HG03159 (cell line): Measurements from ENCODE around the gene CREM.

Source experiments
- ATAC-seq: cut with Tn5 transposase; IDR thresholded peaks from one replicate; pipeline ENCODE4 v1.9.1; 2021; ENCODE audit warnings: mild to moderate bottlenecking, moderate library complexity; ENCODE audit not compliant: unreplicated experiment

CREM gene

DNA sequence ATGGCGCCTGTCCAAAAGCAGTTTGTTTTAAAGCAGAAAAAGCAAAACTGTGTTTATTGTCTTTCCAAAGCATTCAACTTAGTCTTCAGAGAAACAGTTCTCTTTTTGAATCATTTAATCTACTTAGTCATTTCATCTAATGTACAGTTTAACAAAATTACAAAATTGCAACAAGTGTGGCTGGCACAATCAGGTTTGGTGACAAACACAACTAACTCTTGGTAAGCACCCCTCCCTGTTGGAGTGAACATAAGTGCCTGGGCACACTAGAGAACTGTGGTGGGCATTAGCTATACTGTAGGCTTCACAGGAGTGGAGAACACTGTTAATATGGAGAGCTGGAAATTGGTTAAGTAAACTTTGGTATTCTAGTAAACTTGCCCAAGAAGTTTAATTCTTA, 6.9 kb downstream of the CREM start:
- ATAC-seq, result no peak

DNA sequence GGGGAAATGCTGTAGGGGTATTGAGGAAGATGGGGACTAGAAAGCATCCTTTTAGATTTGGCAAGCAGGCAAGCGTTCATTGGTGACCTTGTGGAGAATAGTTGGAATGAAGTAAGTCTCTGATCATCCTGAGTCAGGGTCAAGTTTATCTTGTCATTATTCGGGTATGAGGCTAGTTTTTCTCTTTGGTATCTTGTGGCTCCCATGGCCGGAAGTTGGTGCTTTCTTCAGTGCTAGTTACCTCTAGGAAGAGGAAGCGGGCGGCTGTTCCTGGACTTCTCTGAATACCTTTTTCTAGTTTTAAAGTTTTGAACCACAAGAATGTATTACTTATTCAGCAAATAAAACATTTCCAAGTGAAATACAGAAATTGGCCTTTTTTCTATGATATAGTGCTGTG, 9.2 kb downstream of the CREM start:
- ATAC-seq, result no peak

DNA sequence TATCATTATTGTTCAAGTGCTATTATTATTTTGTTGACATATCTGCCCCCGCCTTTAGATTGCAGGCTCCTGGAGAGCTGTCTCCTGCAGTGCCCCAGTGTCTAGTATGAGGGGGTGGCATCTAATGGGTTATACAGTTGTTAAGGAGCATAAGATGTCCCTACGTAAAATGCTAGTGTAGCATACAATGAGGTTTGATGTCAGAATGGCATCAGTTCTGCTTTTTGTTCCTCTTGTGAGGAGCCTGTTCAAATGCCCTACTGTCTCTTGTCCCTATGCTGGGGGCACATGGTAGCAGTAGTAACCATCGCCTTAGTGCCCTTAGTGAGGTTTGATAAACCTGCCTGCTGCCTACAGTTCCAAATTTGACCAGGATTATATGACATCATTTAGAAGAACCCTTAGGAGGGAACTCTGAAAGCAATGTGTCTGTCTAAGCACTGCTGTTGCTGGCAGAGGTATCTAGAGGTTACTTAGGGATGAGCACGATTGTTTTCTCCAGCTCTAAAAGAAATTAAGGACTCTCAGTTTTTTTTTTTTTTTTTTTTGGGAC, 9.7 kb downstream of the CREM start:
- ATAC-seq, result peak; percentile 68

DNA sequence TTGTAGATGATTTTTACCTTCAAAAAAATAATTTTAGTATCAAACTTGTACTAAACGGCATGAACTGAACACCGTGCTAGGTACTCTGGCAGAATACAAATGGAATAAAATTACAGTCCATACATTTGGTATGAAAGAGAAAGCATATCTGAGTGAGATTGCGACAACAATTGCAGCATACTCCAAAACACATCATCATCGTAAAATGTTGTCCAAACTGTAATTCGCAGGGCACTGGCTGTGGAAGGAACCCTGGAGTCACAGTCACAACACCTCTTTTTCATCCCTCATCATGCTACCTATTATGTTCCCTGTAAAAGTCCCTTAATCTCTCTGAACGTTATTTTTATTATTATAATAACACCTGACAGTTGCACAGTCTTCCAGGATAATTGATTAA, 13.5 kb downstream of the CREM start:
- no peak for ATAC-seq

DNA sequence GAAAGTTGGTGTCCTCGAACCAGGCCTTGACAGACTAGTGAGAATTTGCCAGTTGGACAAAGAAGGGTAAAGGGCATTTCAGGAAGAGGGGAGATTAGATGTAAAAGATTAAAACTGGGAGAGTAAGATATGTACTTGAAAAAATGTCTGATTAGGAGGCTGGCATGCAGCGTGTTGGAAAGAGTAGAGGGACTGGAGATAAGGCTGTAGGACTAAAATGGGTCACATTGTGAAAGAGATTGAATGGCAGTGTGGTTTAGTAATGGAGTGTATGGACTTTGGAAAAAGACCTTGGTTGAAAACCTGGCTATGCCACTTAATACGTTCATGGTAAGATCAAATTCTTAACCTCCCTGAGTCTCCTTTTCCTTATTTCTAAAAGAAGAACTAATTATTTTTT, 14.1 kb downstream of the CREM start:
- ATAC-seq, result no peak

DNA sequence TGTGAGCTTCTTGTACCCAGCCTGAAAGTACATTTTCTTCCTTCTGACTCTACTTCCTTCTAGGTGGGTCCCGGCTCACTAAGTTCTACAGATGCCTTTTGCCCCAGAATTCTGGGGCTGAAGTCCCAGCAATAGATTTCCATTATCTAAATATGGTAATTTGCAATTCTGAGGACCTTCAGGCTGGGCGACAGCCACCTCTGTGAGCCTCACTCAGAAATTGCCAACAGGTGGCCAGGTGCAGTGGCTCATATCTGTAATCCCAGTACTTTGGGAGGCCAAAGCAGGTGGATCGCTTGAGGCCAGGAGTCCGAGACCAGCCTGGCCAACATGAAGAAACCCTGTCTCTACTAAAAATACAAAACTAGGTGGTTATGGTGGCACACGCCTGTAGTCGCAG, 23.7 kb downstream of the CREM start:
- no peak for ATAC-seq

DNA sequence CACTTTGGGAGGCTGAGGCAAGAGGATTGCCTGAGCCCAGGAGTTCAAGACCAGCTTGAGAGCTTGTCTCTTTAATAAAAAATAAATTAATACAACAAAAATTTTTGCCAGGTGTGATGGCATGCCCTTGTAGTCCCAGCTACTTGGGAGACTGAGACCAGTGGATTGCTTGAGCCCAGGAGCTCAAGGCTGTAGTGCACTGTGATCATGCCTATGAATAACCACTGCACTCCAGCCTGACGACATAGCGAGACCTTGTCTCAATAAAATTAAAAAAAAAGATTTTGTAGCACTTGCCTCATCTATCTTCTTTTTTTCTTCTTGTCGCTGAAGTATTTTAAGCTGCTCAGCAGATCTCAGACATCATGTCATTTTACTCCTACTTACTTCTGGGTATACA, 26.3 kb downstream of the CREM start:
- no peak for ATAC-seq

DNA sequence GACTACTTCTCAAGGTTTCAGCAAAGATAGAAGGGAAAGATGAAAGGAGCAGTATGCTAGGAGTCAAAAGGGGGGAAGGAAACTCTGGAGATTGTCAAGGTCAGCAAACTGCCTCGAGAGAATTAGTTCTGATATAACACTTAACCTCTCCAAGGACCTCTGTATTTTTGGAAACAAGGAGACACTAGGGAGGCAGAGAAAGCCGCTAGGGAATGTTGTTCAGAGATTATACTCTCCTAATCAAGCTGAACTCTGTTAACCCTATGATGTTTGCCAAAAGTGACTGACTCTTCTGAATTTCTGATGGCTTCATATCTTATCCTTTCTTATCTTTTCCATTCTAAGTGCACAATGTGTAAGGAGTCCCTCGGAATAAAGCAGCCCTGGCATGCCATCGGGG, 27.1 kb downstream of the CREM start:
- no peak for ATAC-seq

DNA sequence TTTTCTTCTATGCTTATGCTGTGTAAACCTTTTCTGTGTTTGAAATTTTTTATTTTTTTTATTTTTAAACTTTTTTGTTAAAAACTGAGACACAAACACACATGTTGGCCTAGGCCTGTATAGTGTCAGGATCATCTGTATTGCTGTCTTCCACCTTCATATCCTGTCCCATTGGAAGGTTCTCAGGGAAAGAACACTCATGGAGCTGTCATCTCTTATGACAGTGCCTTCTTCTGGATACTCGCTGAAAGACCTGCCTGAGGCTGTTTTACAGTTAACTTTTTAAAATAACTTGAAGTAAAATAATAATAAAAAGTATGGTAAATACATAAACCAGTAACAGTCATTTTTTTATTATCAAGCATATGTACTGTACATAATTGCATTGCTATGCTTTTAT, 34.1 kb downstream of the CREM start:
- no peak for ATAC-seq

DNA sequence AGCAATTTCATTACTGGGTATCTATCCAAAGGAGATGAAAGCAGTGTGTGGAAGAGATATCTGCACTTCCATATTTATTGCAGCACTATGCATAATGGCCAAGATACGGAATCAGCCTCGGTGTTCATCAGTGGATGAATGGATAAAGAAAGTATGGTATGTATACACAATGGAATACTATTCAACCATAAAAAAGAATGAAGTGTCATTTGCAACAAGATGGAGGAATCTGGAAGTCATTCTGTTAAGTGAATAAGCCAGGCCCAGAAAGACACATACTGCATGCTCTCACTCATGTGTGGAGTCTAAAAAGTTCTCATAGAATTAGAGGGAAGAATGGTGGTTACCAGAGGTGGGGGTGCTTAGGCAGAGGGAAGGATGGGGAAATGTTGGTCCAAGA, 35.3 kb downstream of the CREM start:
- ATAC-seq, result no peak

DNA sequence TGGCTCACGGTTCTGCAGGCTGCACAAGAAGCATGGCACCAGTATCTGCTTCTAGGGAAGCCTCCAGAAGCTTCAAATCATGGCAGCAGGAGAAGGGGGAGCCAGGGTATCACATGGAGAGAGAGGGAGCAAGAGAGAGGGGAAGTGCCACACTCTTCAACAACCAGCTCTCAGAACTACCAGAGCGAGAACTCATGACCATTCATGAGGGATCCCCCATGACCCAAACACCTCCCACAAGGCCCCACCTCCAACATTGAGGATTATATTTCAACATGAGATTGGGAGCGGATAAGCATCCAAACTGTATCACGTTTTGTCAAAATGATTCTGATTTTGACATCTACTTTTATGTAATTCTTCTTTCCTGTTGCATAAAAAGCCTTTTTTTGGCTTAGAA, 38.5 kb downstream of the CREM start:
- ATAC-seq, result no peak

DNA sequence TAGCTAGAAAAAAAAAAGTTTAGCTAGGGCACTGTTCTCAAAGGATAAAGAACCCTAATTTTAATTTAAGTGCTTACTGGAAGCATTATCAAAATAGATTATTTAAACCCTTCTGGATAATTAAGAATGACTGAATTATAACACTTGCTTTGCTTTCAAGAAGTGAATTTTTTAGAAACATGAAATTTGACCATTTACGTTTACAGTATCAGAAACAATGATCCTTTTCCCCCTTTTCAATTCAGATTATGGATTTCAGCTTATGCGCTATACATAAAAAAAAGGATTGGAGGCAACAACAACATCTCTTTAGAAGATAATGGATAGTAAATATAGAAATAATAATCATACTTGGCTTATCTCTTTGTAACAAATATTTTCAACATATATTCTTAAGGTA, 39.2 kb downstream of the CREM start:
- no peak for ATAC-seq

DNA sequence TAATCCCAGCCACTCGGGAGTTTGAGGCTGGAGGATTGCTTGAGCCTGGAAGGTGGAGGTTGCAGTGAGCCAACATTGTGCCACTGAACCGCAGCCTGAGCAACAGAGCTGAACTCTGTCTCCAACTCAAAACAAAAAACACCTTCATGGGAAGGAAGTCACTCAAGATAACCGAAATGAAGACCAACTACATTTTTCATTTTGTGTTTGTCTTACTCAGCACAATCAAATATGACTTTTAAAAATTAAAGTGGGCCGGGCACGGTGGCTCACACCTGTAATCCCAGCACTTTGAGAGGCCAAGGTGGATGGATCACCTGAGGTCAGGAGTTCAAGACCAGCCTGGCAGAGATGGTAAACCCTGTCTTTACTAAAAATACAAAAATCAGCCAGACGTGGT, 40.0 kb downstream of the CREM start:
- ATAC-seq, result no peak

DNA sequence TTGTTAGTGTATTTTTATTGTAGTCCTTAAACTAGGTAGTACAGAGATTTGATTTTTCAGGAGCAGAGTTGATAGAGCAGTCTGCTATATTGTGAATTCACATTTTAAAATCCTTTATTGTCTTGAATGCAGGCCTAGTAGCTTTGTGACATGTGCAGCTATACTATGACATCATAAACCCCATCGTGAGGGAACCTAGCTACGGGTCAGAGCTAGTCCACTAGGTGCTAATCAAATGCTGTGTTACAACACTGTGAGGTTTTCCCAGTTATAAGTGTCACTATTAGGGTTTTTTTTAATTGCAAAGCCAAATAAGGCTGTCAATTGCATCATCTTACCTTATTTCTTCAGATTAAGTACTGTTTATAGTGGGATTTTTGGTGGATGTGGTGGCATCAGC, 40.7 kb downstream of the CREM start:
- ATAC-seq, result no peak

DNA sequence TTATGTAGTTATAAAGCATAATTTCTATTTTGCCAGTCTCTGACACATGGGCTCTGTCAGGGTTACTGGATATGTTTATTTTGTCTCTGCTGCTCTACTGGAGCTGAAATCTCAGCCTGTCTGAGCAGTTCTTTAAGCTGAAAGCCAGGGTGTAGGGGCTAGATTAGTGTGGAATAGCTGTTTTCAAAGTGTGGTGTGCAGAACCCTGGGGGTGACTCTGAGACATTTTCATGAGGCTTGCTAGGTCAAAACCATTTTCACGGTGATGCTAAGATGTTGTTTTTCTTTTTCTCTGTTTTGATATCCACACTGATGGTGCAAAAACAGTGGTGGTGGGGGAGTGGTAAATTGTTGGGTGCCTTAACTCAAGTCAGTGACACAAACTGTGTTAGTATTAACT, 45.5 kb downstream of the CREM start:
- ATAC-seq, result no peak

DNA sequence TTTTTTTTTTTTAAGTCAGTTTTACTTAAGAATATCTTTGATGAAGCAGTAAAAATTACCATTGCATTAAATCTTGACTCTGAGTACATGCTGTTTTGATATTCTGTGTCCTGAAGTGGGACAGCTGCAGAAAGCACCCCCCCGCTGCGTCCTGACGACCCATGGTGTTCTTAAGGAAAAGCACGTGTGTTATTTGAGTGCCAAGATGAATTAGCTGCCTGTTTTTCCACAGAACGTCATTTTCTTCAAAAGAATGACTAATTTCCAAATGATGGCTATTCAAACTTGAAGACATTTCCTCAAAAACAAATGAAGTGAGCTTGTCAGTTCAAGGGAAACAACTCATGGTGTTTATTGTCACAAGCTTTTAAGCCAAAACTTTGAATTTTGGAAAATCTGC, 45.9 kb downstream of the CREM start:
- ATAC-seq, result no peak

DNA sequence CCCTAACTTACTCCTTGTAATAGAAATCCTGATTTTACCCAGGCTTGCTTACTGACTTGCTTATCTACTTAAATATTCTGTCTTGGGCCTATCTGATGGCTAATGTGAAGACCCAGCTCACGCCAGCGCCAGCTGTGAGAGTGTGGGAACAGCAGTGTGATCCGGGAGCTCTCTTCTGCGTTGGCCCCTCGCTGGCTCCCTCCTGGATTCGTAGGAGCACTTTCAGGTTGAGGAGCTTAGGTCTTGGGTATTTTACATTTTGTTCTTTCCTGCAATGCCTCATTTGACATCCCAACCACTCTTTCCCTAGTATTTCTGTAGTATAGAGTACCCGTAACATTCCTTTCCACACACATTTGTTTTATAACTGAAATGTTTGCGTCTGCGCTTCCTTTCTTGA, 51.7 kb downstream of the CREM start:
- ATAC-seq, result no peak

DNA sequence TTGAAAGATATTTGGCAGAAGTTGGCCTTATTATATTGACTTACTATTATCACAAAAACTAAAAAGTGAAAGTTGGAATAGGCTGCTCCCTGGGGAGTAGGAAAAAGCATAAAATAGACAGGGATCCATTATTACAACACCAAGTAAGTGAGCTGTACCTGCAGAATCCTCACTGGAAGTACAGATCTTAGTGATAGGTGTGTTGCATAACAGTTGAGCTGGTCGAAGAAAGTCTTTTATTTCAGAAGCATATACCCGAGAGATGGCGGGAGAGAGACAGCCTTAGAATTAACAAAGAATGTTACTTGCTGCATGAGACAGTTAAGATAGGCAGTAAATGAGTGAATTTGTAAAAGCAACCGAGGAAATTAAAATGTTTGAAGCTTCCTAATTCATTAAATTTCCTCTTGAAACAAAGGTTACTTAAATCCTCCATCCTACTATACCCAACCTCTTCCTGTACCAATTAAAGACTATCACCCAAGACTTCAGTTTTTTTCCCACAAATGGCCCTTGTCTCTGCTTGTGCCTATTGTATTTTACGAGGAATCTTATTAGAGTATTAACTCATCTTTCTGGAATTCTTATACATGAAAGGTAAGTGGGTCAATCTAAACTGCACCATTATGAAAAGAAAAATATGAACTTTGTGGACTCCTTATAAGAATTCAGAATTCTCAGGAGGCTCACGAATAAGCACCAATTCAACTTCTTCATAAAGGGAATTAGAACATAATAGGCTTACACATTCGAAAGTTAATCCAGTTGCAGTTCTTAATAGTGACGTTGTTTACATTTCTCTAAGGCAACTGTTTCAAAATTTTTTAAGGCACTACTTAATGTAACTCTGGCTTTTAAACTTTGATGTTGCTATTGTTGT, 56.2 kb downstream of the CREM start:
- ATAC-seq, result no peak

DNA sequence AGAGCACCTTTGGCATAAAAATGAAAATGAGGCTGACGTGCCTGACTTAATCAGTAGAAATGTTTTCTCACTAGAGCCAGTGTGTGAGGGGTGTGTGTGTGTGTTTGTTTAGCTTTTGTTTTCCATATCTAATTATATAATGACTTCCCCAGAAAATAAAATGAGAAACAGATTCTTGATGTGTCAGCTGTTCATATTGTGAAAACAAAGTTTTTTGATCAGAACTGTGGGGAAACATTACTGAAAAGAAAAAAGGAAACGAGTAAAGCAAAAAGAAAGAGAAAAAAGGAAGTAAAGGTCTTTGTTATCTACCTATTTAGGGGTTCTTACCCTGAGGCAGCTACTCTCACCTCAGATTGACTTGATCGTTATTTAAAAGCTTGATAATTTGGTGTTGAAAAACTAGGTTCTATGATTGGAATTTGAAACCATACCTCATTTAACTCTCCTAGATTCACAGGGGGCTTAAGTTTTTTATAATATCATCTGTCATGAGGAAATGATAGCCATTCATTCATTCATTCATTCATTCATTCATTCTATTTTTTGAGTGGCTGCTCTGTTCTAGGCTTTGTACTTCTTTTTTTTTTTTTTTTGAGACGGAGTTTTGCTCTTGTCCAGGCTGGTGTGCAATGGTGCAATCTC, 58.0 kb downstream of the CREM start:
- peak; percentile 77 for ATAC-seq

DNA sequence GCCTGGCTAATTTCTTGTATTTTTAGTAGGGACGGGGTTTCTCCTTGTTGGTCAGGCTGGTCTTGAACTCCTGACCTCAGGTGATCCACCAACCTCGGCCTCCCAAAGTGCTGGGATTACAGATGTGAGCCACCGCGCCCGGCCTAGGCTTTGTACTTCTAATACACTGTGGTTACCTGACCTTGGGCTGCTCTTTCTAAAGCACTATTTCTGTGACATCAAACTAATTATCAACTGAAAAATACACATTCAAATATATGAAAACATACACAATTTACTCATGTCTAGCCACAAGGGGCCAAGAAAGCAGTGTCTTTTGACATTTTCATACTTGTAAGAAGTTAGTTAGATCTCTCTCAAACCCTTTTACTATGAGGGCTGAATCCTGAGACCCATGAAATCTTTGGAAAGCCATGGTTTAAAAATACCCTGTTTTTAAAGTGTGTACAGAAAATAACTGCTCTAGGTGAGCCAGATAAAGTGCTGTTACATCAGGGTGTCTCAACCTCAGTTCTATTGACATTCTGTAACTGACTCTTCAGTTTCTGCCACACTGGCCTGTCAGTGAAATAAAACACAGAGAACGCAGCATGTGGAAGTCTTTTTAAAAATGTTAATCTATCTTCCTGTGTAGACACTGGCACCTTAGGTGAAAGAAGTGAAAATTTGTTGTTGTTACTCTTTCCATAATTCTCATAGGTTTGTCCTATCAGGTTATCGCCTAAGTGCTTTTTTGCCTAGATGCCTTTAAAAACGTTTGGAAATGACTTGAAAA, 58.8 kb downstream of the CREM start:
- ATAC-seq, result peak; percentile 49

DNA sequence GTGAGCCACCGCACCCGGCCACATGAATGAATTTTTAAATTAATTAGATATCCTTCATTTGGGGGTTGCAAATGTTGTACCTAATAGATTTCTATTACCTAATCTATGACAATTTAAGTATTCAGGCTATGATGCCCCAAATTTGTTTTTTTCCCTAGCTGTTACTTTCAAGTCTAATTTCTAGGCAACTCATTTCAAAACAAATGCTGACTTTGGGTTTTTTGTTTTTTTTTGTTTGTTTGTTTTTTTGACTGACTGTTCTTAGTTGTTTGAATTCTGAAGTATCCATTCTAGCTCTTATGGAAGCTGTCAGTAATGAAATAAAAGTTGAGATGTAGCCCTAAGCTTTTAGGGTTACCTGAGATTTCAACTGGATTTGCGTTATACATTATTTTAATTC, 62.3 kb downstream of the CREM start:
- ATAC-seq, result no peak

DNA sequence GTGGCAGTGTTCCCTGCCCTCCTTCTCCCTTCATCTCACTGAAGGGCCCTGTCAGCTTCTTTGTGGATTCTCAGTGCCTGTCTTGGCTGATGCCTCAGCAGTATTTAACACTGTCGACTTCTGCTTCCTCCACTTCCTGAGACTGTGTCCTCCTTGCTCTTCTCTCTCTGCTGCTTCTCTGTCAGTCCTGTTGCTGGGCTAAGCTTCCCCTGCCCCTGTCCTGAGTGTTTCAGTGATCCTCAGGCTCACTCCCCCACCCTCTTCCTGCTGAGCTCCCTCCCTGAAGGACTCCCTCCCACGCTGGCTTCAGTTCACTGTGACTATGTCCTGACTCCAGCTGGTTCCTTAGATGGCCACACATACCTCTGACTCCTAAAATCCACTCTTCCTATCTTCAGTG, 64.9 kb downstream of the CREM start:
- ATAC-seq, result no peak
